B cell (primary cell): ENCODE results near the gene FAM120B. TPM values are rescaled to one million over a fixed set of nuclear protein-coding genes. Genes with fewer than 3 reads are reported as not detected.
"Not testable (repeated sequence)": the region's sequence is repeated elsewhere in the genome, so short reads cannot be mapped to it uniquely, and the experiment has no call there.

ENCODE experiments used
- ATAC-seq: fragments of 200-7000 bp; cut with Tn5 transposase; one replicate; pipeline ENCODE4 v1.10.0; 2021; ENCODE audit warnings: low read depth, mild to moderate bottlenecking, moderate number of reproducible peaks, moderate library complexity
- CTCF ChIA-PET: fragments of 350-600 bp; sonication (Branson Sonifier 250); formaldehyde crosslinking; loops from one replicate; lab custom pipeline; 2021; ENCODE audit warnings: antibody characterized with exemption, inconsistent platforms; lab: Charles Lee
- POLR2A ChIA-PET: fragments of 350-600 bp; sonication (Branson Sonifier 250); formaldehyde crosslinking; loops from one replicate; lab custom pipeline; 2021; ENCODE audit warnings: antibody characterized with exemption; lab: Charles Lee
- DNase-seq: peaks from one replicate; pipeline ENCODE4 v3.0.0; 2013
- H2AFZ ChIP-seq: 2 replicates; pipeline ENCODE4 v1.6.1; 2012; ENCODE audit warnings: mild to moderate bottlenecking, low read depth, low read length; ENCODE audit not compliant: insufficient read depth, poor library complexity, severe bottlenecking
- H3K27ac ChIP-seq, 2 donors: 1 replicate in 1 of 2; 2 replicates in 1 of 2; pipeline ENCODE4 v1.5.1; 2012 to 2013; ENCODE audit warnings: low read length in 2 of 2, mild to moderate bottlenecking in 2 of 2, moderate library complexity in 1 of 2
- H3K27me3 ChIP-seq, 4 experiments: fragments of 200-600 bp in 1 of 4; sonication (generic) in 1 of 4; replicated peaks in 1 of 4; 1 replicate in 2 of 4; 2 replicates in 2 of 4; pipeline versions ENCODE4 v1.6.1 to v1.7.0; 2013 to 2016; ENCODE audit warnings: low read length in 3 of 4, mild to moderate bottlenecking in 2 of 4, mixed read lengths in 1 of 4, moderate library complexity in 1 of 4; ENCODE audit not compliant: insufficient read depth in 4 of 4, control insufficient read depth in 3 of 4; ENCODE audit errors: control extremely low read depth in 1 of 4
- H3K36me3 ChIP-seq, 2 experiments: replicated peaks in 1 of 2; 1 replicate in 1 of 2; 2 replicates in 1 of 2; pipeline versions ENCODE4 v1.6.1 to v1.7.1; 2013; ENCODE audit warnings: low read length in 1 of 2; ENCODE audit not compliant: insufficient read depth in 2 of 2, control insufficient read depth in 1 of 2; ENCODE audit errors: control extremely low read depth in 1 of 2, extremely low read depth in 1 of 2
- H3K4me1 ChIP-seq, 2 donors: fragments of 200-600 bp in 1 of 2; sonication (generic) in 1 of 2; 1 replicate in 1 of 2; 2 replicates in 1 of 2; pipeline versions ENCODE4 v1.5.1 to v1.6.1; 2013 to 2017; ENCODE audit warnings: low read length in 2 of 2; ENCODE audit not compliant: control insufficient read depth in 2 of 2, insufficient read depth in 2 of 2
- H3K4me2 ChIP-seq: replicated peaks from 2 replicates; pipeline ENCODE3; 2012; ENCODE audit warnings: mild to moderate bottlenecking, low read depth, low read length; ENCODE audit not compliant: poor library complexity, severe bottlenecking
- H3K4me3 ChIP-seq, 5 experiments: fragments of 200-600 bp in 1 of 5; sonication (generic) in 1 of 5; 1 replicate in 3 of 5; 2 replicates in 2 of 5; pipeline versions ENCODE4 v1.5.1 to v1.7.0; 2011 to 2016; ENCODE audit warnings: low read length in 4 of 5, mild to moderate bottlenecking in 4 of 5, low read depth in 2 of 5, control low read depth in 1 of 5, moderate library complexity in 1 of 5; ENCODE audit not compliant: insufficient read depth in 1 of 5; ENCODE audit errors: control extremely low read depth in 1 of 5, extremely low read depth in 1 of 5
- H3K79me2 ChIP-seq: fragments of 200-600 bp; sonication (generic); one replicate; pipeline ENCODE4 v1.6.0; 2016; ENCODE audit warnings: low read length; ENCODE audit not compliant: control insufficient read depth, insufficient read depth
- H3K9ac ChIP-seq: fragments of 200-600 bp; sonication (generic); 2 replicates; pipeline ENCODE4 v1.6.1; 2017; ENCODE audit warnings: mild to moderate bottlenecking, low read length, moderate library complexity
- H3K9me3 ChIP-seq, 3 donors: one replicate each; pipeline versions ENCODE4 v1.6.1 to v1.7.1; 2013; ENCODE audit warnings: low read length in 2 of 3; ENCODE audit not compliant: control insufficient read depth in 2 of 3, insufficient read depth in 1 of 3; ENCODE audit errors: control extremely low read depth in 1 of 3
- H4K20me1 ChIP-seq: 2 replicates; pipeline ENCODE4 v1.6.0; 2012; ENCODE audit warnings: mild to moderate bottlenecking, low read length; ENCODE audit not compliant: insufficient read depth, control insufficient read depth, poor library complexity, severe bottlenecking
- H3K27ac Mint-ChIP-seq: one replicate; pipeline ENCODE4 v1.8.0; 2021; ENCODE audit warnings: mixed read lengths
- H3K27me3 Mint-ChIP-seq: one replicate; pipeline ENCODE4 v1.8.0; 2021; ENCODE audit warnings: mixed read lengths
- H3K4me1 Mint-ChIP-seq: one replicate; pipeline ENCODE4 v1.8.0; 2021; ENCODE audit warnings: mixed read lengths
- H3K4me3 Mint-ChIP-seq: one replicate; pipeline ENCODE4 v1.8.0; 2021; ENCODE audit warnings: mixed read lengths
- H3K9me3 Mint-ChIP-seq: one replicate; pipeline ENCODE4 v1.8.0; 2022; ENCODE audit warnings: mixed read lengths; ENCODE audit not compliant: insufficient read depth
- CTCF ChIP-seq: fragments of 200-600 bp; IDR thresholded peaks from one replicate; pipeline ENCODE4 v1.8.0; 2022; ENCODE audit warnings: antibody characterized with exemption, mild to moderate bottlenecking
- EZH2 ChIP-seq: IDR thresholded peaks from 2 replicates; pipeline ENCODE4 v1.6.1; 2012; ENCODE audit warnings: borderline replicate concordance, low read depth, mild to moderate bottlenecking, moderate library complexity, low read length; ENCODE audit not compliant: insufficient read depth, poor library complexity, severe bottlenecking
- WGBS: methylation state at CpG from one replicate; pipeline ENCODE4 v1.1.5; 2013; ENCODE audit warnings: missing lambda C conversion rate; ENCODE audit not compliant: insufficient coverage; 5-methylcytosine and 5-hydroxymethylcytosine counted together
- intact Hi-C: fragments of 100-400 bp; cut with micrococcal nuclease; formaldehyde crosslinking; loops from one replicate; pipeline ENCODE4 v1.10.0; 2022
- polyA plus RNA-seq: library from polyadenylated mRNA; depleted of rRNA; stranded (reverse); fragments of >200 nt; gene quantifications from 2 replicates; pipeline ENCODE4 v1.2.3, GENCODE V29; 2012
- total RNA-seq, 2 donors: library from RNA; stranded (reverse); fragments of 120-200 nt in 1 of 2; gene quantifications; 1 replicate in 1 of 2; 2 replicates in 1 of 2; pipeline versions ENCODE4 v1.2.3 to v1.2.4, GENCODE V29; 2013 to 2022

The FAM120B gene
- total and polyA plus RNA-seq, 2 donors (not counting 1 experiment from before 2014, with no cell fraction given) = 12.5 to 51.7 TPM

GRCh38 chr6:170347975-170348374 lies 41.4 kb downstream of the FAM120B start:
- Histone ChIP-seq H3K4me2 (no peak overlapping the region), H3K4me3 (no peak overlapping the region), H3K36me3 (peaks cover 2 to 63% of the 10 kb centered on the region in 2 experiments), H3K27ac (no peak overlapping the region), H3K9me3 (peaks cover 0 to 8% (median 8%) of the 10 kb centered on the region in 3 donors), H3K27me3 (no peaks in the 10 kb centered on the region), H3K4me1 (no peaks in the 10 kb centered on the region), H3K79me2 (peaks cover 5% of the 10 kb centered on the region), H4K20me1 (peaks cover 21% of the 10 kb centered on the region), H2AFZ (no peak overlapping the region), H3K9ac (no peak overlapping the region)
- no peak for DNase-seq
- Mint-ChIP-seq H3K9me3 (peaks cover 8% of the 10 kb centered on the region), H3K4me3 (no peak overlapping the region), H3K27me3 (no peaks in the 10 kb centered on the region), H3K4me1 (peaks cover 3% of the 10 kb centered on the region), H3K27ac (no peak overlapping the region)
- ChIA-PET POLR2A (no interaction called here), CTCF (no interaction called here)
- 100% methylated on average over 6 of the region's 6 CpGs for WGBS
- no peak for TF ChIP-seq CTCF
- TF ChIP-seq EZH2 = no peak
- intact Hi-C loops = no loop called here
- ATAC-seq = no peak

- DNase-seq, H3K9me3 ChIP-seq, H2AFZ ChIP-seq, ATAC-seq, intact Hi-C loops, H3K4me3 Mint-ChIP-seq, H3K4me2 ChIP-seq, H3K79me2 ChIP-seq, POLR2A ChIA-PET, H3K27me3 ChIP-seq, H3K4me1 ChIP-seq, H3K27me3 Mint-ChIP-seq, H3K27ac Mint-ChIP-seq, H3K4me1 Mint-ChIP-seq, CTCF ChIA-PET, H3K4me3 ChIP-seq, H3K9ac ChIP-seq, H3K27ac ChIP-seq: not testable (repeated sequence)
- Histone ChIP-seq H4K20me1 (peaks cover 13% of the 10 kb centered on the region), H3K36me3 (peaks cover 4 to 45% of the 10 kb centered on the region in 2 experiments)
- H3K9me3 Mint-ChIP-seq = peaks cover 11% of the 10 kb centered on the region
Observed at GRCh38 chr6:170351456-170351855, 44.9 kb downstream of the FAM120B start.

GRCh38 chr6:170355190-170355589 lies 48.6 kb downstream of the FAM120B start:
- H3K4me1 Mint-ChIP-seq, H3K4me1 ChIP-seq, H3K27ac Mint-ChIP-seq, H3K27ac ChIP-seq, H3K4me2 ChIP-seq, H3K4me3 Mint-ChIP-seq, H3K9ac ChIP-seq, H3K27me3 Mint-ChIP-seq, intact Hi-C loops, DNase-seq, H2AFZ ChIP-seq, POLR2A ChIA-PET, CTCF ChIA-PET, H3K9me3 ChIP-seq, H3K4me3 ChIP-seq, H3K27me3 ChIP-seq, H3K79me2 ChIP-seq, ATAC-seq: not testable (repeated sequence)
- peaks cover 10 to 41% of the 10 kb centered on the region in 2 experiments for H3K36me3 ChIP-seq
- peaks cover 11% of the 10 kb centered on the region for H3K9me3 Mint-ChIP-seq
- H4K20me1 ChIP-seq = peaks cover 11% of the 10 kb centered on the region
- 100% methylated on average over 1 of the region's 1 CpG for WGBS
